Measurements from ENCODE around the gene ATF6B.
"Not testable (repeated sequence)": the region's sequence is repeated elsewhere in the genome, so short reads cannot be mapped to it uniquely, and the experiment has no call there.

Gene ATF6B

GRCh38 chr6:32154514-32155161 lies 26.6 kb upstream of the ATF6B start:
- DNase-seq (ENCODE audit: low read depth in 2 of 2), result peak; percentile 33 to 37

- DNase-seq (ENCODE audit: low read depth in 2 of 2), result peak; percentile 58 to 59
Observed at GRCh38 chr6:32153564-32154513, 25.8 kb upstream of the ATF6B start, which contains the start of gene PPT2. PPT2 (plus strand) TSS chr6:32154141; CDS start chr6:32154595, 454 bp downstream.

- no peak for DNase-seq (ENCODE audit: low read depth in 2 of 2)
Observed at GRCh38 chr6:32152769-32153563, 24.9 kb upstream of the ATF6B start.

- DNase-seq (ENCODE audit: low read depth in 2 of 2), result no peak
Observed at GRCh38 chr6:32151863-32152768, 24.1 kb upstream of the ATF6B start, which contains the start of gene PRRT1. PRRT1 (minus strand) TSS chr6:32151939; CDS start chr6:32151827, 112 bp downstream.

- DNase-seq (ENCODE audit: low read depth in 2 of 2), result no peak
Observed at GRCh38 chr6:32151181-32151862, 23.3 kb upstream of the ATF6B start.

GRCh38 chr6:32149932-32150870 lies 22.2 kb upstream of the ATF6B start:
- DNase-seq (ENCODE audit: low read depth in 2 of 2), result no peak

- DNase-seq (ENCODE audit: low read depth in 2 of 2), result no peak
Observed at GRCh38 chr6:32149092-32149755, 21.2 kb upstream of the ATF6B start.

- DNase-seq (ENCODE audit: low read depth in 2 of 2), result peak; percentile 31 to 32
Observed at GRCh38 chr6:32148289-32149091, 20.4 kb upstream of the ATF6B start.

- no peak for DNase-seq (ENCODE audit: low read depth in 2 of 2)
Observed at GRCh38 chr6:32147401-32148132, 19.5 kb upstream of the ATF6B start.

GRCh38 chr6:32146687-32147086 lies 18.6 kb upstream of the ATF6B start:
- DNase-seq (ENCODE audit: low read depth in 2 of 2), result no peak

GRCh38 chr6:32146287-32146686 lies 18.2 kb upstream of the ATF6B start:
- DNase-seq (ENCODE audit: low read depth in 2 of 2), result no peak

- DNase-seq (ENCODE audit: low read depth in 2 of 2), result not testable (repeated sequence)
Observed at GRCh38 chr6:32144238-32144637, 16.2 kb upstream of the ATF6B start.

GRCh38 chr6:32140420-32141046 lies 12.5 kb upstream of the ATF6B start:
- no peak for DNase-seq (ENCODE audit: low read depth in 2 of 2)

GRCh38 chr6:32139590-32139989 lies 11.5 kb upstream of the ATF6B start:
- DNase-seq (ENCODE audit: low read depth in 2 of 2), result no peak

- DNase-seq (ENCODE audit: low read depth in 2 of 2), result no peak
Observed at GRCh38 chr6:32137454-32137853, 9.4 kb upstream of the ATF6B start.

GRCh38 chr6:32133786-32134185 lies 5.7 kb upstream of the ATF6B start:
- no peak for DNase-seq (ENCODE audit: low read depth in 2 of 2)

- DNase-seq (ENCODE audit: low read depth in 2 of 2), result no peak
Observed at GRCh38 chr6:32132110-32132509, 4.1 kb upstream of the ATF6B start.
